Ovary (tissue), 9 donors: ENCODE results near the gene SLC19A1. TPM values are rescaled to one million over a fixed set of nuclear protein-coding genes. Genes with fewer than 3 reads are reported as not detected.
A peak's percentile ranks its signal among the peaks of the same experiment; 100 is the strongest.

ENCODE experiments used
- DNase-seq, 5 donors: peaks; one replicate each; pipeline ENCODE4 v3.0.0-alpha.2; 2019 to 2020
- H3K27ac ChIP-seq, 2 donors: fragments of 200-600 bp; one replicate each; pipeline versions ENCODE4 v1.5.1 to v1.8.0; 2019 to 2022
- H3K27me3 ChIP-seq: fragments of 200-600 bp; one replicate; pipeline ENCODE4 v1.8.0; 2022
- H3K36me3 ChIP-seq: fragments of 200-600 bp; sonication (generic); one replicate; pipeline ENCODE4 v1.5.1; 2019
- H3K4me1 ChIP-seq: one replicate; pipeline ENCODE4 v1.8.1; 2013; ENCODE audit warnings: mild to moderate bottlenecking, moderate library complexity; ENCODE audit not compliant: insufficient read depth
- H3K4me3 ChIP-seq: fragments of 200-600 bp; sonication (generic); one replicate; pipeline ENCODE4 v1.5.1; 2017
- H3K9me3 ChIP-seq, 2 donors: fragments of 200-600 bp in 1 of 2; sonication (generic) in 1 of 2; one replicate each; pipeline versions ENCODE4 v1.5.1 to v1.8.1; 2013 to 2019; ENCODE audit warnings: mild to moderate bottlenecking in 1 of 2, moderate library complexity in 1 of 2
- CTCF ChIP-seq, 3 donors: fragments of 450-650 bp in 2 of 3; fragments of 200-600 bp in 1 of 3; IDR thresholded peaks; one replicate each; pipeline versions ENCODE4 v1.5.1 to v1.8.0; 2016 to 2022; ENCODE audit warnings: antibody characterized with exemption in 3 of 3, mild to moderate bottlenecking in 1 of 3
- EP300 ChIP-seq: sonication (generic); formaldehyde crosslinking; IDR thresholded peaks from one replicate; pipeline ENCODE4 v1.6.1; 2017; ENCODE audit warnings: antibody characterized with exemption
- POLR2A ChIP-seq: fragments of 450-650 bp; IDR thresholded peaks from one replicate; pipeline ENCODE4 v1.6.1; 2017; ENCODE audit warnings: antibody characterized with exemption, mild to moderate bottlenecking, moderate library complexity
- WGBS, 3 donors: extraction: QIAGEN DNeasy Blood & Tissue Kit in 1 of 3; methylation state at CpG; one replicate each; pipeline versions ENCODE4 v1.1.5 to v1.1.7; 2013 to 2017; 5-methylcytosine and 5-hydroxymethylcytosine counted together
- intact Hi-C, 4 donors: fragments of 100-400 bp; cut with DNase I; formaldehyde crosslinking; loops; one replicate each; pipeline versions ENCODE4 v1.11.0 to v1.15.1; 2022 to 2023
- polyA plus RNA-seq, 2 donors: library from polyadenylated mRNA; stranded (reverse); fragments of 200-250 nt in 1 of 2; fragments of 350-450 nt in 1 of 2; fragmentation: Illumina TruSeq in 1 of 2; extraction: RNeasy Lipid Tissue Mini Kit (QIAGEN cat#74804) in 1 of 2; gene quantifications; one replicate each; pipeline ENCODE4 v1.2.3, GENCODE V29; 2013 to 2014
- total RNA-seq, 7 donors: library from RNA; depleted of rRNA in 2 of 7; stranded (reverse); fragments of >200 nt in 2 of 7; fragmentation: NEBNext Ultra II Directional in 3 of 7; extraction: Animal tissue kit (Norgen Biotek cat#: 25700) in 3 of 7; gene quantifications; one replicate each; pipeline versions ENCODE4 v1.1.0 to v1.2.4, GENCODE V29; 2016 to 2023
- donor health status: DM: no; HTN: no; CAD: no; lungs with moderate emphysema.
- donor health status: DM: no; HTN: no; CAD: no.
- donor health status: Bipolar disorder and iron deficiency.
- donor health status: DM: yes; HTN: yes; CAD: no.
- donor health status: DM: no; HTN: no; CAD: no.
- donor health status: DM: yes; HTN: yes; CAD: no.

SLC19A1 gene
- total and polyA plus RNA-seq, 9 donors: 0.88 to 18.2 (median 8.1) TPM

DNA sequence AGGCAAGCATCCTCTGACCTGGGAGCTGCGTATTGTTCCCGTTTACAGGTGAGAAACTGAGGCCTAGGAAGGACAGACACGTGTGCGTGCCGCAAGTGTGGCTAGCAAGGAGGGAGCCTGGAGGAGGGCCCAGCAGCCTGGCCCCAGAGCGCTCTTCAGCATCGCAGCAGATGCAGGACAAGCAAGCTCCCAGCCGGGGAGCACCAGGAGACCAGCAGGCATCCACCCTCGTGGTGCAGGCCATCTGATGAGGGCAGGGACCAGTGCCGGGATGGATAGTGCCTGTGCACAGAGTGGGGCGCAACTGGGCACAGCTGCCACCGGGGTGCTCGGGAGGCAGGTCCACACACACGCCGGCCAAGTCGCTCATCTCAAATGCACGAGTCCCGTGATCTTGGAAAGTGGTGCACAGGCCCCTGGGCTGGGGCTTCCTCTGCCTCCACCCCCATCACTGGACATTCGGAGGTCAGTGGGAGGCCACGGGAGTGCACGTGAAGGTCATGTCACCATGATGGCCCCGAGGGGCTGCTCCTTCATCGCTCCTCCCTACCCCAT lies 82.2 kb downstream of the SLC19A1 start:
- WGBS, 3 donors: 78 to 91% (median 84%) methylated on average over 23 of the region's 23 CpGs
- Histone ChIP-seq H3K9me3 (no peaks in the 10 kb centered on the region), H3K36me3 (no peaks in the 10 kb centered on the region), H3K27ac (no peak overlapping the region), H3K4me3 (no peak overlapping the region), H3K27me3 (no peaks in the 10 kb centered on the region), H3K4me1 (peaks cover 7% of the 10 kb centered on the region)
- DNase-seq: peak in 2 of 5 donors; percentile 27 to 35
- TF ChIP-seq CTCF (IDR thresholded peaks at IDR 0.05) (no peak), EP300 (no peak), POLR2A (no peak)
- intact Hi-C loops: no loop called here

GRCh38 chr21:45459171-45460010 lies 82.8 kb downstream of the SLC19A1 start:
- intact Hi-C loops: loop anchor here in 1 of 4 donors (10.0 kb wide), 1 partner anchor 315 kb away; no protein-coding TSS in a partner anchor
- Histone ChIP-seq H3K27me3 (no peaks in the 10 kb centered on the region), H3K27ac (no peak overlapping the region), H3K4me3 (no peak overlapping the region), H3K4me1 (peaks cover 10% of the 10 kb centered on the region), H3K36me3 (no peaks in the 10 kb centered on the region), H3K9me3 (no peaks in the 10 kb centered on the region)
- DNase-seq: peak in 1 of 5 donors; percentile 38
- 78 to 84% (median 83%) methylated on average over 21 to 23 of the region's 23 CpGs for WGBS, 3 donors
- TF ChIP-seq EP300 (no peak), POLR2A (no peak), CTCF (IDR thresholded peaks at IDR 0.05) (no peak)

DNA sequence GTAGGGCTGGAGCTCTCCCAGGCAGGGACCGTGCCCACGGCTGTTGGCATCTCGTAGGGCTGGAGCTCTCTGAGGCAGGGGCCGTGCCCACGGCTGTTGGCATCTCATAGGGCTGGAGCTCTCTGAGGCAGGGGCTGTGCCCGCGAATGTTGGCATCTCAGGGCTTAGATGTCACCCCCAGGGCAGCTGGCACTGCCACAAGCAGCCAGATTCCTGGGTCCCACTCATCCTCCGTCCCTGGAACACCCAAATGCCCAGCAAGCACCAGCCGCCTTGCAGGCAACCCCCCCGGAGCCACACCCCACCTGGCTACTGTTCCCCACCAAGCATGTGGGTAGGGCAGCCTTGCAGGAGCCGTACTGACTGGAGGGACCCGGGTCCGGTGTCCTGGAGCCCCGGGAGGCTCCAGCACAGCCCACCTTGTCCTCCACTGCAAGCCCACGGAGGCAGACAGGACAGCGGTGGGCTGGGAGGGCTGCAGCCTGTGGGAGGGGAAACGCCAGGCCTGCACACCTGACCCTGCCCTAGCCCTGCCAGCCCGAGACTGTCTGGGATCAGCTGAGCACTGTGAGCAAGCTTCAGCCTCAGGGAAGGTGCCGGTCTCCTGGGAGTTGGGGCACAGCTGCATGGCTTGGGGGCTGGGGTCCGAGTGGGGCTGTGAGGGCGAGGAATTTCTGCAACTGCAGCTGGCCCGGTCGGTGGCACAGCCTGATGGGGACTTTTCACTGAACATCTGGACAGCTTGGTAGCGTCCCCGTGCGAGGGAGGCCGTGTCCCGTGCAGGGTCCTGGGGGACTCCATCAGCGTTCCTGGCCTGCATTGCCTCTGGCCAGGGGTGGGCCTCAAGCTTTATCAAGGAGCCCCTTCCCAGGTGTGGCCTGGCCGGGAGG lies 83.7 kb downstream of the SLC19A1 start:
- no peaks in the 10 kb centered on the region for H3K27me3 ChIP-seq
- intact Hi-C loops: loop anchor here in 1 of 4 donors (10.0 kb wide), 1 partner anchor 314 kb away; no protein-coding TSS in a partner anchor
- peaks cover 15% of the 10 kb centered on the region for H3K4me1 ChIP-seq
- 68 to 87% (median 84%) methylated on average over 21 to 30 of the region's 30 CpGs for WGBS, 3 donors
- peak in 1 of 5 donors; percentile 38 for DNase-seq
- H3K36me3 ChIP-seq: no peaks in the 10 kb centered on the region
- no peak overlapping the region for H3K27ac ChIP-seq
- no peak for TF ChIP-seq CTCF (IDR thresholded peaks at IDR 0.05)
- TF ChIP-seq POLR2A: no peak
- TF ChIP-seq EP300: no peak
- no peak overlapping the region for H3K4me3 ChIP-seq
- H3K9me3 ChIP-seq: no peaks in the 10 kb centered on the region

GRCh38 chr21:45457832-45458172 lies 84.4 kb downstream of the SLC19A1 start:
- TF ChIP-seq POLR2A (no peak), EP300 (no peak), CTCF (IDR thresholded peaks at IDR 0.05) (no peak)
- no peaks in the 10 kb centered on the region for H3K27me3 ChIP-seq
- no peaks in the 10 kb centered on the region for H3K36me3 ChIP-seq
- H3K4me1 ChIP-seq: peaks cover 15% of the 10 kb centered on the region
- peak in 1 of 5 donors; percentile 34 for DNase-seq
- H3K4me3 ChIP-seq: no peak overlapping the region
- no peak overlapping the region for H3K27ac ChIP-seq
- 79 to 82% (median 82%) methylated on average over 8 to 9 of the region's 9 CpGs for WGBS, 3 donors
- intact Hi-C loops: loop anchor here in 1 of 4 donors (10.0 kb wide), 1 partner anchor 313 kb away; no protein-coding TSS in a partner anchor
- no peaks in the 10 kb centered on the region for H3K9me3 ChIP-seq
